Nephron (organoid): ENCODE data around the gene ZNF541.

ENCODE experiments used
- H3K27ac Mint-ChIP-seq, 3 experiments: 2 replicates each; pipeline ENCODE4 v1.8.0; 2020; ENCODE audit warnings: mixed read lengths in 3 of 3, mild to moderate bottlenecking in 2 of 3, moderate library complexity in 1 of 3
- H3K27me3 Mint-ChIP-seq: 2 replicates; pipeline ENCODE4 v1.8.0; 2021; ENCODE audit warnings: low read depth, mild to moderate bottlenecking, moderate library complexity, mixed read lengths
- H3K36me3 Mint-ChIP-seq: 2 replicates; pipeline ENCODE4 v1.8.0; 2020; ENCODE audit warnings: low read depth, mixed read lengths
- H3K4me1 Mint-ChIP-seq: 2 replicates; pipeline ENCODE4 v1.8.0; 2020; ENCODE audit warnings: mixed read lengths
- H3K4me3 Mint-ChIP-seq, 3 experiments: 2 replicates each; pipeline ENCODE4 v1.8.0; 2020; ENCODE audit warnings: mild to moderate bottlenecking in 3 of 3, mixed read lengths in 3 of 3, moderate library complexity in 2 of 3
- H3K9me3 Mint-ChIP-seq: 2 replicates; pipeline ENCODE4 v1.8.0; 2020; ENCODE audit warnings: mixed read lengths
- CTCF ChIP-seq, 3 experiments: fragments of 200-600 bp; sonication (generic); IDR thresholded peaks; one replicate each; pipeline ENCODE4 v1.5.0; 2021; ENCODE audit warnings: antibody characterized with exemption in 3 of 3; ENCODE audit not compliant: unreplicated experiment in 3 of 3

The ZNF541 gene

GRCh38 chr19:47580397-47580796 is 7.4 kb upstream of the ZNF541 start:
- Mint-ChIP-seq H3K4me3 (no peak overlapping the region), H3K27me3 (peaks cover 24% of the 10 kb centered on the region), H3K27ac (no peak overlapping the region), H3K36me3 (no peaks in the 10 kb centered on the region), H3K9me3 (no peaks in the 10 kb centered on the region), H3K4me1 (peaks cover 6% of the 10 kb centered on the region)
- TF ChIP-seq CTCF (IDR thresholded peaks at IDR 0.05; ENCODE audit: unreplicated experiment in 3 of 3), result no peak

- Mint-ChIP-seq H3K27me3 (peaks cover 10% of the 10 kb centered on the region), H3K27ac (no peak overlapping the region), H3K36me3 (no peaks in the 10 kb centered on the region), H3K4me3 (peak overlapping the region in 1 of 3 experiments; percentile 19), H3K9me3 (no peaks in the 10 kb centered on the region), H3K4me1 (no peaks in the 10 kb centered on the region)
- TF ChIP-seq CTCF (IDR thresholded peaks at IDR 0.05; ENCODE audit: unreplicated experiment in 3 of 3), result no peak
Measured at GRCh38 chr19:47572635-47573034, 313 bp downstream of the ZNF541 start.

GRCh38 chr19:47569331-47569730 is 3.6 kb downstream of the ZNF541 start:
- Mint-ChIP-seq H3K27ac (no peak overlapping the region), H3K4me3 (no peak overlapping the region), H3K9me3 (no peaks in the 10 kb centered on the region), H3K27me3 (peaks cover 3% of the 10 kb centered on the region), H3K36me3 (no peaks in the 10 kb centered on the region), H3K4me1 (no peaks in the 10 kb centered on the region)
- no peak for TF ChIP-seq CTCF (IDR thresholded peaks at IDR 0.05; ENCODE audit: unreplicated experiment in 3 of 3)

- no peak for TF ChIP-seq CTCF (IDR thresholded peaks at IDR 0.05; ENCODE audit: unreplicated experiment in 3 of 3)
- no peaks in the 10 kb centered on the region for H3K4me1 Mint-ChIP-seq
- peaks cover 4% of the 10 kb centered on the region for H3K27me3 Mint-ChIP-seq
- H3K9me3 Mint-ChIP-seq, result no peaks in the 10 kb centered on the region
- no peak overlapping the region for H3K4me3 Mint-ChIP-seq
- H3K27ac Mint-ChIP-seq, result no peak overlapping the region
- H3K36me3 Mint-ChIP-seq, result no peaks in the 10 kb centered on the region
Measured at GRCh38 chr19:47564081-47564480, 8.9 kb downstream of the ZNF541 start.

- Mint-ChIP-seq H3K36me3 (no peaks in the 10 kb centered on the region), H3K4me3 (no peak overlapping the region), H3K4me1 (no peaks in the 10 kb centered on the region), H3K27ac (no peak overlapping the region), H3K9me3 (no peaks in the 10 kb centered on the region), H3K27me3 (peaks cover 10% of the 10 kb centered on the region)
- no peak for TF ChIP-seq CTCF (IDR thresholded peaks at IDR 0.05; ENCODE audit: unreplicated experiment in 3 of 3)
Measured at GRCh38 chr19:47561440-47562057, 11.4 kb downstream of the ZNF541 start.

- no peak overlapping the region for H3K27ac Mint-ChIP-seq
- H3K36me3 Mint-ChIP-seq, result no peaks in the 10 kb centered on the region
- no peak for TF ChIP-seq CTCF (IDR thresholded peaks at IDR 0.05; ENCODE audit: unreplicated experiment in 3 of 3)
- H3K9me3 Mint-ChIP-seq, result no peaks in the 10 kb centered on the region
- no peaks in the 10 kb centered on the region for H3K4me1 Mint-ChIP-seq
- peaks cover 10% of the 10 kb centered on the region for H3K27me3 Mint-ChIP-seq
- H3K4me3 Mint-ChIP-seq, result no peak overlapping the region
Measured at GRCh38 chr19:47560999-47561398, 11.9 kb downstream of the ZNF541 start.
